ENCODE data around the gene DHRS3.

DNA sequence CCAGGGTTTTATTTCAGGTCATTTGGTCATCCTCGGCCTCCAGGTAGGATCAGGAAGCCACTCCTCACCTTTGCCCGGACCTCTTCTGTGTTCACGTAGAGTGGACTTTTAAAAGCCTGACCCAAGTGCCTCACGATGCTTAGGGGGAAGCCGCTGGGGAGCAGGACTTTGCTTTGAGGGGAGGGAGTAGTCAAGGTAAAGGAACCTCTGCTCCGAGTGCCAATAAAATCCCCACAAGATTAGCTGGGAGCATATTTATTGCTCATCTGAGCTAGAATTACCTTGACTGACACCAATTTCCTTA is 603 bp upstream of the DHRS3 start:
- no peak for TF ChIP-seq EZH2 (IDR thresholded peaks at IDR 0.05)
- TF ChIP-seq YY1 (IDR thresholded peaks at IDR 0.05; ENCODE audit: extremely low read depth, insufficient replicate concordance, low read depth, low read length): no peak
- no peak for TF ChIP-seq CEBPB (IDR thresholded peaks at IDR 0.05; ENCODE audit: low read depth)
- TF ChIP-seq, protein P1, sequence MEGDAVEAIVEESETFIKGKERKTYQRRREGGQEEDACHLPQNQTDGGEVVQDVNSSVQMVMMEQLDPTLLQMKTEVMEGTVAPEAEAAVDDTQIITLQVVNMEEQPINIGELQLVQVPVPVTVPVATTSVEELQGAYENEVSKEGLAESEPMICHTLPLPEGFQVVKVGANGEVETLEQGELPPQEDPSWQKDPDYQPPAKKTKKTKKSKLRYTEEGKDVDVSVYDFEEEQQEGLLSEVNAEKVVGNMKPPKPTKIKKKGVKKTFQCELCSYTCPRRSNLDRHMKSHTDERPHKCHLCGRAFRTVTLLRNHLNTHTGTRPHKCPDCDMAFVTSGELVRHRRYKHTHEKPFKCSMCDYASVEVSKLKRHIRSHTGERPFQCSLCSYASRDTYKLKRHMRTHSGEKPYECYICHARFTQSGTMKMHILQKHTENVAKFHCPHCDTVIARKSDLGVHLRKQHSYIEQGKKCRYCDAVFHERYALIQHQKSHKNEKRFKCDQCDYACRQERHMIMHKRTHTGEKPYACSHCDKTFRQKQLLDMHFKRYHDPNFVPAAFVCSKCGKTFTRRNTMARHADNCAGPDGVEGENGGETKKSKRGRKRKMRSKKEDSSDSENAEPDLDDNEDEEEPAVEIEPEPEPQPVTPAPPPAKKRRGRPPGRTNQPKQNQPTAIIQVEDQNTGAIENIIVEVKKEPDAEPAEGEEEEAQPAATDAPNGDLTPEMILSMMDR (IDR thresholded peaks at IDR 0.05 in 2 of 3, conservative IDR thresholded peaks at IDR 0.05 in 1 of 3; ENCODE audit: borderline replicate concordance in 1 of 3, insufficient read depth in 1 of 3, low read depth in 2 of 3, low read length in 2 of 3): no peak

All from HCT116 (cell line).